Chondrocyte (in vitro differentiated cells): ENCODE data around the gene ZBTB45. TPM values are rescaled to one million over a fixed set of nuclear protein-coding genes. Genes with fewer than 3 reads are reported as not detected.
A peak's percentile ranks its signal among the peaks of the same experiment; 100 is the strongest.

Experiments used
- DNase-seq: peaks from one replicate; pipeline ENCODE4 v3.0.0; 2021; ENCODE audit warnings: mixed read lengths, low spot score
- H3K27ac Mint-ChIP-seq: one replicate; pipeline ENCODE4 v1.8.0; 2021; ENCODE audit warnings: mild to moderate bottlenecking, moderate library complexity, mixed read lengths; ENCODE audit not compliant: unreplicated experiment
- H3K27me3 Mint-ChIP-seq: 2 replicates; pipeline ENCODE4 v1.8.0; 2021; ENCODE audit warnings: low read depth, mixed read lengths
- H3K36me3 Mint-ChIP-seq: 2 replicates; pipeline ENCODE4 v1.8.0; 2021; ENCODE audit warnings: low read depth, mixed read lengths
- H3K4me1 Mint-ChIP-seq: 2 replicates; pipeline ENCODE4 v1.8.0; 2021; ENCODE audit warnings: low read depth, mild to moderate bottlenecking, mixed read lengths
- H3K4me3 Mint-ChIP-seq: one replicate; pipeline ENCODE4 v1.8.0; 2021; ENCODE audit warnings: mild to moderate bottlenecking, moderate library complexity, mixed read lengths; ENCODE audit not compliant: unreplicated experiment
- H3K9me3 Mint-ChIP-seq: 2 replicates; pipeline ENCODE4 v1.8.0; 2021; ENCODE audit warnings: low read depth, mixed read lengths
- CTCF ChIP-seq: fragments of 200-600 bp; sonication (generic); IDR thresholded peaks from 2 replicates; pipeline ENCODE4 v1.5.0; 2021; ENCODE audit warnings: antibody characterized with exemption, mild to moderate bottlenecking, moderate library complexity
- total RNA-seq: library from RNA; stranded (reverse); gene quantifications from 3 replicates; pipeline ENCODE4 v1.2.1, GENCODE V29; 2021

The ZBTB45 gene
- total RNA-seq, 1 donor from 2014 or later: 15.9 TPM

GRCh38 chr19:58482372-58482771 is 37.2 kb downstream of the ZBTB45 start:
- Mint-ChIP-seq H3K27ac (peak overlapping the region; percentile 58), H3K9me3 (no peaks in the 10 kb centered on the region), H3K4me1 (peaks cover 8% of the 10 kb centered on the region), H3K4me3 (no peak overlapping the region), H3K36me3 (peaks cover 2% of the 10 kb centered on the region), H3K27me3 (no peaks in the 10 kb centered on the region)
- TF ChIP-seq CTCF: no peak
- DNase-seq: no peak

DNA sequence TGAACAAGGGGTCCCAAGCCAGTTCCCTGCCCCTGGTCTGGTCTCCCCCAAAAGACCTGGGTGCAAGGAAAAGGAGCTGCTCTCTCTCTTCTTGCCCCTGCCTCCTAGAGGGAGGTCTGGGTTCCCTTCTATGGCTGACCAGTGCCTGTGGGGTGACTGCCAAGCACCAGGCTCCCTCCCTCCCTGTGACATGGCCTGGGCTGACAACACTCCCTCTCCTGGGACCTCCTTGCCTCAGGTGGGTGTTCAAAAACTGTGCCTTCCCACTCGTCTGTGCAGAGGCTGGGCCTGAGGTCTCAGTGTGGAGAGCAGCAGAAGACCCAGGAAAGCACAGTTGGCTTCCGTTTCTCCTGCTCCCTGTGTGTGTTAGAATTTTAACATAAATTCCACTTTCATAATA is 38.8 kb downstream of the ZBTB45 start:
- no peak for DNase-seq
- Mint-ChIP-seq H3K27me3 (no peaks in the 10 kb centered on the region), H3K27ac (no peak overlapping the region), H3K36me3 (peaks cover 2% of the 10 kb centered on the region), H3K4me1 (peaks cover 15% of the 10 kb centered on the region), H3K4me3 (no peak overlapping the region), H3K9me3 (no peaks in the 10 kb centered on the region)
- TF ChIP-seq CTCF: no peak

GRCh38 chr19:58480481-58480830 is 39.2 kb downstream of the ZBTB45 start:
- DNase-seq: no peak
- TF ChIP-seq CTCF: no peak
- Mint-ChIP-seq H3K27me3 (no peaks in the 10 kb centered on the region), H3K9me3 (no peaks in the 10 kb centered on the region), H3K4me3 (no peak overlapping the region), H3K36me3 (peaks cover 2% of the 10 kb centered on the region), H3K4me1 (peaks cover 16% of the 10 kb centered on the region), H3K27ac (no peak overlapping the region)

GRCh38 chr19:58479736-58480480 is 39.7 kb downstream of the ZBTB45 start:
- no peak overlapping the region for H3K27ac Mint-ChIP-seq
- DNase-seq: no peak
- peaks cover 22% of the 10 kb centered on the region for H3K4me1 Mint-ChIP-seq
- no peaks in the 10 kb centered on the region for H3K9me3 Mint-ChIP-seq
- peaks cover 2% of the 10 kb centered on the region for H3K36me3 Mint-ChIP-seq
- H3K4me3 Mint-ChIP-seq: no peak overlapping the region
- TF ChIP-seq CTCF: no peak
- H3K27me3 Mint-ChIP-seq: no peaks in the 10 kb centered on the region

- no peak overlapping the region for H3K4me3 Mint-ChIP-seq
- H3K27me3 Mint-ChIP-seq: no peaks in the 10 kb centered on the region
- no peak for TF ChIP-seq CTCF
- peak overlapping the region; percentile 33 for H3K27ac Mint-ChIP-seq
- no peak for DNase-seq
- H3K36me3 Mint-ChIP-seq: peaks cover 2% of the 10 kb centered on the region
- no peaks in the 10 kb centered on the region for H3K9me3 Mint-ChIP-seq
- H3K4me1 Mint-ChIP-seq: peaks cover 28% of the 10 kb centered on the region
Measured at GRCh38 chr19:58479303-58479702, 40.3 kb downstream of the ZBTB45 start.
